Lung (tissue), 12 donors: Measurements from ENCODE around the gene CNTNAP2. TPM values are rescaled to one million over a fixed set of nuclear protein-coding genes. Genes with fewer than 3 reads are reported as not detected.

Experiments
- ATAC-seq: fragments of 200-7000 bp; cut with Tn5 transposase; one replicate; pipeline ENCODE4 v1.9.1; 2020; ENCODE audit warnings: moderate number of reproducible peaks; ENCODE audit not compliant: insufficient read depth, low FRiP score
- DNase-seq, 3 donors: peaks; one replicate each; pipeline ENCODE4 v3.0.0-alpha.2; 2013 to 2017
- H3K27ac ChIP-seq, 2 donors: one replicate each; pipeline ENCODE4 v1.5.1; 2013; ENCODE audit warnings: mild to moderate bottlenecking in 2 of 2, moderate library complexity in 2 of 2, control low read depth in 1 of 2, inconsistent platforms in 1 of 2, low read depth in 1 of 2, low read length in 1 of 2
- H3K27me3 ChIP-seq, 3 donors: one replicate each; pipeline ENCODE4 v1.5.1; 2013; ENCODE audit warnings: low read length in 2 of 3; ENCODE audit not compliant: control insufficient read depth in 3 of 3, insufficient read depth in 3 of 3
- H3K36me3 ChIP-seq, 4 donors: one replicate each; pipeline ENCODE4 v1.5.1; 2013; ENCODE audit warnings: low read length in 4 of 4, mild to moderate bottlenecking in 1 of 4, moderate library complexity in 1 of 4; ENCODE audit not compliant: control insufficient read depth in 4 of 4, insufficient read depth in 4 of 4
- H3K4me1 ChIP-seq, 5 donors: one replicate each; pipeline ENCODE4 v1.5.1; 2013; ENCODE audit warnings: low read length in 5 of 5, mild to moderate bottlenecking in 2 of 5, moderate library complexity in 1 of 5; ENCODE audit not compliant: control insufficient read depth in 5 of 5, insufficient read depth in 5 of 5
- H3K4me3 ChIP-seq: one replicate; pipeline ENCODE4 v1.5.1; 2013; ENCODE audit warnings: mild to moderate bottlenecking, control low read depth, moderate library complexity
- H3K9ac ChIP-seq, 2 donors: one replicate each; pipeline ENCODE4 v1.5.1; 2013; ENCODE audit warnings: low read length in 2 of 2, control low read depth in 1 of 2; ENCODE audit not compliant: insufficient read depth in 1 of 2
- H3K9me3 ChIP-seq, 4 donors: one replicate each; pipeline ENCODE4 v1.5.1; 2013; ENCODE audit warnings: low read length in 3 of 4, mild to moderate bottlenecking in 1 of 4, moderate library complexity in 1 of 4; ENCODE audit not compliant: control insufficient read depth in 4 of 4, insufficient read depth in 3 of 4
- WGBS, 2 donors: extraction: QIAGEN DNeasy Blood & Tissue Kit; methylation state at CpG; one replicate each; pipeline ENCODE4 v1.1.7; 2013; 5-methylcytosine and 5-hydroxymethylcytosine counted together
- polyA plus RNA-seq, 2 donors: library from polyadenylated mRNA; stranded (reverse); fragments of 200-250 nt; gene quantifications; one replicate each; pipeline ENCODE4 v1.2.1, GENCODE V29; 2013
- total RNA-seq, 2 donors: library from RNA; depleted of rRNA in 1 of 2; stranded (reverse); fragments of >200 nt in 1 of 2; gene quantifications; one replicate each; pipeline ENCODE4 v1.2.1, GENCODE V29; 2014 to 2021
- TF ChIP-seq, protein P1 (sequence below): IDR thresholded peaks from 2 replicates; pipeline ENCODE4 v1.5.1; 2012; ENCODE audit warnings: mild to moderate bottlenecking; ENCODE audit errors: control extremely low read depth, extremely low read depth
- donor health status: control.
- donor health status: control.
- donor health status: Bipolar disorder and iron deficiency.
- donor health status: healthy.
- donor health status: DM: yes; HTN: yes; CAD: no.

CNTNAP2 gene
- total and polyA plus RNA-seq, 4 donors, result 0.18 to 45.3 (median 0.52) TPM

DNA sequence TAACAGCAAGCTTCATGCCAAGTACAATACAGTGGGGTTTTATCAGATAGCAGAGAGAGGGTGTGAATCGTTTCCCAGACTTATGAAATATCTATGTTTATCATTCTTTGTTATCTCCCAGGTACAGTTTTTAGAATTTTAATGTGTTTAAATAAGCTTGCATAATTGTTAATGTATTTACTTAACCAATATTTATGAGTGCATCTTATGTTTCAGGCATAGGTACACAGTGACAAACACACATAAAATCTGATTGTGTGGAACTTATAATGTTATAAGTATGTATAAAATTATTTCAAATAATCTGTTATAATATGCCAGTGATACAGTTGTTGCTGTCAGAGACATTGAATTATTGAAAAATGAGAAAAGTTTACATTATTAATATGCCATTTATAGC is 1462.5 kb downstream of the CNTNAP2 start:
- no peak overlapping the region for H3K9ac ChIP-seq
- no peaks in the 10 kb centered on the region for H3K9me3 ChIP-seq
- H3K36me3 ChIP-seq, result no peaks in the 10 kb centered on the region
- no peak overlapping the region for H3K27ac ChIP-seq
- DNase-seq, result no peak
- 45 to 56% methylated on average over 1 of the region's 1 CpG for WGBS, 2 donors
- H3K27me3 ChIP-seq, result no peaks in the 10 kb centered on the region
- H3K4me1 ChIP-seq, result no peaks in the 10 kb centered on the region
- TF ChIP-seq, protein P1, sequence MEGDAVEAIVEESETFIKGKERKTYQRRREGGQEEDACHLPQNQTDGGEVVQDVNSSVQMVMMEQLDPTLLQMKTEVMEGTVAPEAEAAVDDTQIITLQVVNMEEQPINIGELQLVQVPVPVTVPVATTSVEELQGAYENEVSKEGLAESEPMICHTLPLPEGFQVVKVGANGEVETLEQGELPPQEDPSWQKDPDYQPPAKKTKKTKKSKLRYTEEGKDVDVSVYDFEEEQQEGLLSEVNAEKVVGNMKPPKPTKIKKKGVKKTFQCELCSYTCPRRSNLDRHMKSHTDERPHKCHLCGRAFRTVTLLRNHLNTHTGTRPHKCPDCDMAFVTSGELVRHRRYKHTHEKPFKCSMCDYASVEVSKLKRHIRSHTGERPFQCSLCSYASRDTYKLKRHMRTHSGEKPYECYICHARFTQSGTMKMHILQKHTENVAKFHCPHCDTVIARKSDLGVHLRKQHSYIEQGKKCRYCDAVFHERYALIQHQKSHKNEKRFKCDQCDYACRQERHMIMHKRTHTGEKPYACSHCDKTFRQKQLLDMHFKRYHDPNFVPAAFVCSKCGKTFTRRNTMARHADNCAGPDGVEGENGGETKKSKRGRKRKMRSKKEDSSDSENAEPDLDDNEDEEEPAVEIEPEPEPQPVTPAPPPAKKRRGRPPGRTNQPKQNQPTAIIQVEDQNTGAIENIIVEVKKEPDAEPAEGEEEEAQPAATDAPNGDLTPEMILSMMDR, result no peak
- ATAC-seq, result no peak
- no peak overlapping the region for H3K4me3 ChIP-seq

DNA sequence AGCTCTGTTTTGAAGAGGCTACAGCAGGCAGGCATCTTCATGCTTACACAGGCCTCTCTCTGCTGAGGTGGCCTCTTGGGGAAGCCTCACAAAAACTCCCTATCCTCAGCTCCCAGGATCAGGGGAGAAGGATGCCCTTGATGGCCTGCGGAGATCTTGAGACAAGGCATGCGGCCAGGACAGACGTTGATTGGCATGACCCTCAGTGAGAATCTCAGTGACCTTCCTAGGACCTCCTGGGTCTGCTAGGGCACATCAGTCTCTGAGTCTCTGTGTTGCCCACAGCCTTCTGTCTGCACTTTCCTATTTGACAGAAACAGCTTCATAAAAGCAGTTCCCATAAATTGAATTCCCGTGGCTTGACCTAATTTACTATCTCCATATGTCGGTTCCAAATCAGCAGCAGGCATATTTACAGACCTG is 1468.2 kb downstream of the CNTNAP2 start:
- Histone ChIP-seq H3K27ac (no peak overlapping the region), H3K4me1 (no peaks in the 10 kb centered on the region), H3K9ac (no peak overlapping the region), H3K9me3 (peaks cover 0 to 2% (median 0%) of the 10 kb centered on the region in 4 donors), H3K36me3 (no peaks in the 10 kb centered on the region), H3K27me3 (no peaks in the 10 kb centered on the region), H3K4me3 (no peak overlapping the region)
- no peak for DNase-seq
- TF ChIP-seq, protein P1, result no peak
- WGBS, 2 donors, result 67 to 73% methylated on average over 5 of the region's 5 CpGs
- ATAC-seq, result no peak

DNA sequence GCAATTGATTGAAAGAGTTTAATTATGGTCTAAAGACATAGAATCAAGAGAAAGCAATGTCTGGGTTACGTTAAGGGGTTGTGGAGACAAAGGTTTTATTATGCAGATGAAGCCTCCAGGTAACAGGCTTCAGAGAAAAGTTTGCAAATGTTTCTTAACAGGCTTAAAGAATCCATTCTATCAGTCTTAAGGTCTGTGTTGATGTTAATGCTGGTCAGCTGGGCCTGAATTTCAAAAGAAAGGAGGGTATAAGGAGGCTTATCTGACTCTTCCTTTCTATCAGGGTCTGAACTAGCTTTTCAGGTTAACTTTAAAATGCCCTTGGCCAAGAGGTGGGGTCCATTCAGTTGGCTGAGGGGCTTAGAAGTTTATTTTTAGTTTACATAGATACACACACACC is 1469.5 kb downstream of the CNTNAP2 start:
- H3K27ac ChIP-seq, result no peak overlapping the region
- TF ChIP-seq, protein P1, result no peak
- no peaks in the 10 kb centered on the region for H3K4me1 ChIP-seq
- H3K9ac ChIP-seq, result no peak overlapping the region
- peaks cover 0 to 2% (median 0%) of the 10 kb centered on the region in 4 donors for H3K9me3 ChIP-seq
- H3K36me3 ChIP-seq, result no peaks in the 10 kb centered on the region
- no peak for ATAC-seq
- WGBS, 2 donors, result 41 to 84% methylated on average over 1 of the region's 1 CpG
- no peak overlapping the region for H3K4me3 ChIP-seq
- no peaks in the 10 kb centered on the region for H3K27me3 ChIP-seq
- DNase-seq, result no peak

DNA sequence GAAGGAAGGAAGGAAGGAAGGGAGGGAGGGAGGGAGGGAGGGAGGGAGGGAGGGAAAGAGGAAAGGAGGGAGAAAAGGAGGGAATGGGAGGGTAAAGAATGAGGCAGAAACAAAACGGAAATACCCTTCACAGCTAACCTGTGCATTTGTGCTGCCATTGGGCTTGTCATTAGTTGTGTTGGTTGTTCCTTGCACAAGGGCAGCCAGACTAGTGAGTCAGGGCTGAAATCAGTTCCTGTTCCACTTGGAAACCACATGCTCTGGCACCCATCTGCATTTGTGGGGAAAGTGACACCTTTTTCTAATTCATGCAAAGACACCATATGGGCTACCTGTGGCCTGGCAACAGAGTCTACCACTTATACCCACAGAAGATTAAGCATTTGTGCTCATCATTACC is 1469.9 kb downstream of the CNTNAP2 start:
- WGBS, 2 donors, result 69 to 76% methylated on average over 1 of the region's 1 CpG
- no peaks in the 10 kb centered on the region for H3K36me3 ChIP-seq
- no peak overlapping the region for H3K4me3 ChIP-seq
- H3K4me1 ChIP-seq, result no peaks in the 10 kb centered on the region
- TF ChIP-seq, protein P1, result no peak
- peaks cover 0 to 2% (median 0%) of the 10 kb centered on the region in 4 donors for H3K9me3 ChIP-seq
- no peak overlapping the region for H3K9ac ChIP-seq
- DNase-seq (no peak), ATAC-seq (no peak)
- no peaks in the 10 kb centered on the region for H3K27me3 ChIP-seq
- no peak overlapping the region for H3K27ac ChIP-seq
